ENCODE data around the gene GPRC5B. TPM values are rescaled to one million over a fixed set of nuclear protein-coding genes. Genes with fewer than 3 reads are reported as not detected.

Gene GPRC5B
- total RNA-seq, 1 experiment from 2014 or later = 137 TPM

DNA sequence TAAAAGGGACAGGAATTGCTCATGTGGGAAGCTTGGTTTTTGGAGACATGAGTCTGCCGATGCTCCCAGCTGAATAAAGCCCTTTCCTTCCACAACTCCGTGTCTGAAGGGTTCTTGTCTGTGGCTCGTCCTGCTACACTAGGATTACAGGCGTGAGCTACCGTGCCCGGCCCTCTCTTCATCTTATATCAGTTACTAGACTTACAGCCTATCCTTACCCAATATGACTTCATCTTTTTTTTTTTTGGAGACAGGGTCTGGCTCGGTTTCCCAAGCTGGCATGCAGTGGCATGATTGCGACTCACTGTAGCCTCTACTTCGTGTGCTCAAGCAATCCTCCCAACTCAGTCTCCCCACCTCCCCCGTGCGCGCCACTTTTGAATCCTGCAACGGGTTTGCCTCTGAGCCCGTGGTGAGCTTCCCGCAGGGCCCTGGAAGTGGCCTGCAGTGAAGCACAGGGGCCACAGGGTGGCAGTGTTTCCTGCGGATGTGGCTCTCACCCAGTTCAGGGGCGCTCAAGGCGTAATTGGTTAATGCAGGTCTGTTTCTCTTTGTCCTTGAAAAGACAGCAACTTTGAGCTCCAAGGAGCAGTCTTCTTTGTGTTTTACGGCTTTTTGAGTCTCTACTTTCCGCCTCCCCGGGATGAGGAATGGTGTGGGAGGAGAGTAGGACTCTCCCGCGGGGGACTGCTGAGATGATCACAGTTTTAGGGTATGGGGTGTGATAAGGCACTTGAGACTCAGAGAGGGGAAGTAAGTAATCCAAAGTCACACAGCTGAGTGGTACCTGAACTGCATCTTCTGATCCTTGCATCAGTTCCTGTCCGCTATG lies 22.7 kb upstream of the GPRC5B start:
- Histone ChIP-seq H3K9ac (ENCODE audit: extremely low read depth, insufficient read length, low read length) (no peak overlapping the region), H3K18ac (ENCODE audit: insufficient read length, low read depth, low read length) (peak overlapping the region; percentile 46), H3T11ph (ENCODE audit: low read length) (no peak overlapping the region), H3K27me3 (ENCODE audit: insufficient read depth, low read length) (no peaks in the 10 kb centered on the region), H2AFZ (ENCODE audit: low read length) (peak overlapping the region; percentile 79), H3K4ac (ENCODE audit: low read depth, low read length) (no peak overlapping the region), H2BK20ac (ENCODE audit: low read depth, low read length, poor library complexity, severe bottlenecking) (no peak overlapping the region), H3K79me1 (ENCODE audit: insufficient read depth, low read depth, low read length, poor library complexity, severe bottlenecking) (no peaks in the 10 kb centered on the region), H3K23me2 (ENCODE audit: insufficient read length, low read depth, low read length, poor library complexity, severe bottlenecking) (no peaks in the 10 kb centered on the region), H3K4me1 (ENCODE audit: insufficient read depth, low read length) (no peaks in the 10 kb centered on the region), H3K56ac (ENCODE audit: insufficient read length, low read depth, low read length) (no peak overlapping the region), H3K9me3 (ENCODE audit: control insufficient read depth, low read depth, low read length) (no peaks in the 10 kb centered on the region), H2BK5ac (ENCODE audit: insufficient read length, low read length) (no peak overlapping the region), H3K14ac (ENCODE audit: insufficient read depth, low read length) (no peak overlapping the region), H4K20me1 (ENCODE audit: control insufficient read depth, insufficient read depth, insufficient read length) (no peaks in the 10 kb centered on the region), H4K91ac (ENCODE audit: insufficient read length, low read depth, low read length) (no peak overlapping the region), H4K8ac (replicated peaks; ENCODE audit: insufficient read length, low read depth, low read length) (no peak overlapping the region), H2BK15ac (ENCODE audit: low read depth, low read length) (no peak overlapping the region), H3K27ac (ENCODE audit: insufficient read length, low read depth, low read length) (no peak overlapping the region), H2BK12ac (ENCODE audit: insufficient read length, low read depth, low read length) (no peak overlapping the region), H3K79me2 (ENCODE audit: insufficient read depth, low read length) (no peaks in the 10 kb centered on the region), H2BK120ac (ENCODE audit: low read depth, low read length, poor library complexity, severe bottlenecking) (no peak overlapping the region), H3K23ac (ENCODE audit: insufficient read length, low read depth, low read length) (no peak overlapping the region), H4K5ac (ENCODE audit: insufficient read length, low read depth, low read length) (no peak overlapping the region), H3K4me2 (ENCODE audit: insufficient read depth, insufficient read length, low read length) (peak overlapping the region; percentile 3), H2AK5ac (ENCODE audit: insufficient read length, low read length) (no peak overlapping the region)
- H3K9me3 Mint-ChIP-seq = peaks cover 7 to 10% of the 10 kb centered on the region in 2 experiments; a peak in 3 of 5 replicates
- H3K4me1 Mint-ChIP-seq = peaks cover 10 to 17% of the 10 kb centered on the region in 2 experiments
- no CpG with 5 or more reads among the region's 24 CpGs for WGBS (ENCODE audit: extremely low coverage, insufficient read length, low lambda C conversion rate)
- H3K36me3 Mint-ChIP-seq (ENCODE audit: insufficient read depth in 1 of 3, low read depth in 3 of 3) = peaks cover 0 to 5% (median 0%) of the 10 kb centered on the region in 3 experiments; a peak in 2 of 7 replicates
- H3K4me3 Mint-ChIP-seq = peak overlapping the region in 1 of 2 experiments; percentile 41; a peak in 3 of 5 replicates
- peaks cover 10% of the 10 kb centered on the region for H3K27me3 Mint-ChIP-seq (ENCODE audit: low read depth)
- peak overlapping the region in 2 of 3 experiments; percentile 85 to 96; a peak in 4 of 7 replicates for H3K27ac Mint-ChIP-seq
- DNase-seq = peak; percentile 89
- TF ChIP-seq, protein P1, sequence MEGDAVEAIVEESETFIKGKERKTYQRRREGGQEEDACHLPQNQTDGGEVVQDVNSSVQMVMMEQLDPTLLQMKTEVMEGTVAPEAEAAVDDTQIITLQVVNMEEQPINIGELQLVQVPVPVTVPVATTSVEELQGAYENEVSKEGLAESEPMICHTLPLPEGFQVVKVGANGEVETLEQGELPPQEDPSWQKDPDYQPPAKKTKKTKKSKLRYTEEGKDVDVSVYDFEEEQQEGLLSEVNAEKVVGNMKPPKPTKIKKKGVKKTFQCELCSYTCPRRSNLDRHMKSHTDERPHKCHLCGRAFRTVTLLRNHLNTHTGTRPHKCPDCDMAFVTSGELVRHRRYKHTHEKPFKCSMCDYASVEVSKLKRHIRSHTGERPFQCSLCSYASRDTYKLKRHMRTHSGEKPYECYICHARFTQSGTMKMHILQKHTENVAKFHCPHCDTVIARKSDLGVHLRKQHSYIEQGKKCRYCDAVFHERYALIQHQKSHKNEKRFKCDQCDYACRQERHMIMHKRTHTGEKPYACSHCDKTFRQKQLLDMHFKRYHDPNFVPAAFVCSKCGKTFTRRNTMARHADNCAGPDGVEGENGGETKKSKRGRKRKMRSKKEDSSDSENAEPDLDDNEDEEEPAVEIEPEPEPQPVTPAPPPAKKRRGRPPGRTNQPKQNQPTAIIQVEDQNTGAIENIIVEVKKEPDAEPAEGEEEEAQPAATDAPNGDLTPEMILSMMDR (conservative IDR thresholded peaks at IDR 0.05) = peak; percentile 99

All from H9 (cell line).